ENCODE data around the gene RER1.

Gene RER1, protein sequence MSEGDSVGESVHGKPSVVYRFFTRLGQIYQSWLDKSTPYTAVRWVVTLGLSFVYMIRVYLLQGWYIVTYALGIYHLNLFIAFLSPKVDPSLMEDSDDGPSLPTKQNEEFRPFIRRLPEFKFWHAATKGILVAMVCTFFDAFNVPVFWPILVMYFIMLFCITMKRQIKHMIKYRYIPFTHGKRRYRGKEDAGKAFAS

DNA sequence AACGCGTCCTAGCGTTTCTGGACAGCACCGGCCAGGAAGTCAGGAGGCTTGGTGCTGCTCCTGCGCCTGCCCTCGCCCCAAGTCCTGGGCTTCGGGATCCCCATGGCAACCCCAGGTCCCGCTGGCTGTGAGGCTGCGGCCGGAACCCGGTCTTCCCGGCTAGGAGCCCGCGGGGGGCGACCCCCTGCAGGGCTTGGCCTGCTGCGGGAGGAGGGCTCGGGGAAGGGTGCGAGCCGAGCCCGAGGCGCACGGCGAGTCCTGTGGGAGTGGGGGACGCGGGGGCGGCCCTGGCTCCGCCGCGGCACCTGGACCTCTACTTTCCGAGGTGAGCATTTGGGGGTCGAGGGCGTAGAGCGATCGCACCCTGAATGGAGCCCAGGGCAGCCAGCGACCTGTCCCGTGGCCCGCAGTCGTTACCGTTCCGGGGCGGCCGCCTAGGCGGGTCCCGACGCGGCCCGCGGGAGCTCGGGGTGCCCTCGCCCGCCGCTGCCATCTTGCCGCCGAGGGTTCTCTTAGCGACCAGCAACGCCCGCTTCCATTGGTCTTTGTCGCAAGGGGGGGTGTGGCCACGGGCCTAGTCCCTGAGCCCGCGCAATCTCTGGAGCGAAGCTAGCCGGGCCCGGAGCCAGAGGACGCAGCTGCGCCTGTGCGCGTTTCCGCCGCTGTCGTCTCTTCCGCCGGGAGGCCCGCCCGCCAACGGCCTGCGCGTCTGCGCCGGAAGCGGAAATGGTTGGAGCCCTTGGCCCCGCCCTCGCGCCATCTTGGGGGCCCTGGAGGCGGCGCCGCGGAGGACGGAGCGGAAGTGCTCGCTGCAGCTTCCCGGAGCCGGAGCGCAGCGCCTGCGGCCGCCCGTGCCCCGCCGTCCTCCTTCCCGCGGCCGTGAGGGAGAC, at the start of gene RER1, which contains the start of gene MORN1:
Gene RER1, plus strand, starts transcription at position 801 of the 890 bp plus-strand sequence. CDS start 3,950 bp downstream, outside the sequence.
Gene MORN1, minus strand, starts transcription at position 514 of the 890 bp plus-strand sequence. Its CDS starts 21 bp downstream, at position 493.
- peak; percentile 98 for DNase-seq

GRCh38 chr1:2342384-2343022, 49.1 kb upstream of the RER1 start:
- DNase-seq, result no peak

DNA sequence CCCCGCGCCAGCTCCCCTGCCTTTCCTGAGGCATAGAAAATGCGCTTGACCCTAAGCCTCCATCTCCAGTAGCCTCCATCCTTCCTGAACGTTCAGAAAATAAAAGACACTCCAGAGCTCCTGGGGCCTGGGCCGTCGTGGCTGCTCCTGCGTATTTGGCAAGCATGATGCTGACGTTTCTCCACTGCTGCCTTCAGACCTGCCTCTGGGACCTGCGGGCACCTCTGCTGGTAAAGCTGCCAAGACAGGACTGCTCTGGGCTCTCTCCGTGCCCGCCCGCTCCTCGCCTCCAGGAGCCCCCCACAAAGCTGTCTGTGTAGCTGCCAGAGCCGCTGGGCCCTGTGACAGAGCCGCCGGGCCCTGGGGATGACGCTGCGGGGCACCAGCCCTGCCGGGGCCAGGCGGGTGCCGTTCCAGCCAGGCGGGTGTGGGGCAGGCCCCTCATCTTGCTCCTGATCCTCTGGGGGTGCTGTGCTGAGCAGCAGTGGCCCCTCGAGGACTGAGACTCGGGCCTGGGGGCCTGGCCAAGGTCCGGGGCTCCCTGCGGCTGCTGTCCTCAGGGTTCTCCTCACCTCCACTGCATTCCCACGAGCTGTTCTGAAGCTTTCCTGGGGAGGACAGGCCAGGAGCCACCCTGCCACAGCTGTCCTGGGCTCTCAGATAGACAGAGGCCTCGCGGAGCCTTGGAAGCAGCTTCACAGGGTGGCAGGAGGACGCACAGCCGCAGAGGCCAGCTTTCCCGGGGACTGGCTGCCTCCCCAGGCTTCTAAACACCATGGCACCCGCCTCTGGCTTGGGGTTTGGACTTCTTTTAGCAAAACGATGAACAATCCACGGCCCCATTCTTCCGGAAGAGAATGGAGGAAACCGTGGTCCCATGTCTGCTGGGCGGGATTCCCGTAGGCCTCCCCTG, 48.4 kb upstream of the RER1 start:
- DNase-seq, result no peak

- no peak for DNase-seq
Measured at GRCh38 chr1:2344121-2344681, 47.4 kb upstream of the RER1 start.

GRCh38 chr1:2344744-2345296, 46.8 kb upstream of the RER1 start:
- DNase-seq, result no peak

DNA sequence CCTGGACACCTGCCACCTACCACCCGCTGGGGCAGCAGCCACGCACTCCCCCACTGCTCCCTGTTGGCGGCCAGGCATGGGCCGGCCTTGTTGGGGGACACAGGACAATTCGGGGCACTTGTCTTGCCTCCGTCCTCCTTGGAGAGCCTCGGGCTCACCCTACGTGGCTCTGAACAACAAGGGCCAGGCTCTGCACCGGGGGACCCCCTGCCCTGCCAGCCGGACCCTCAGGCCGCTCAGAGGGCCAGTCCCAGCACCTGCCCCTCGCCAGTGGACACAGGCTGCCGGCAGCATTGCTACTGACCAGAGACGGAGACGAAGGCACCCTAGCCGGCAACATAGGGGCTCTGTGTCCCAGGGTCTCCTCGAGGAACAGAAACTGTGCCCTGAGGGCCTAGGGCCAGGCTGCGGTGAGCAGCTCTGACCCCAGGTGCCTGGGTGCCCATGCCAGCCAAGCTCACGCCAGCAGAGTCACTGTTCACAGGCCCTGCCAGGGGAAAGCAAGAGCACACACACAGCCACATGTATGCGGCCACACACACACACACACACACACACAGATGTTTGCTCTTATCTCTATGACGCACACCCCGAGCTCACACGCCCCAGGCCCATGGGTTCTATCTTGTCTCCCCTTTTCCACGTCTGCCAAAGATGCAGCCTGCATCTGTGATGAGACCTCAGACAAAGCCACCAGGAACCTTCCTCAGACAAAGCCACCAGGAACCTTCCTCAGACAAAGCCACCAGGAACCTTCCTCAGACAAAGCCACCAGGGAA, 46.2 kb upstream of the RER1 start:
- no peak for DNase-seq

GRCh38 chr1:2346691-2347408, 44.8 kb upstream of the RER1 start:
- no peak for DNase-seq

GRCh38 chr1:2347409-2347785, 44.2 kb upstream of the RER1 start:
- DNase-seq, result no peak

DNA sequence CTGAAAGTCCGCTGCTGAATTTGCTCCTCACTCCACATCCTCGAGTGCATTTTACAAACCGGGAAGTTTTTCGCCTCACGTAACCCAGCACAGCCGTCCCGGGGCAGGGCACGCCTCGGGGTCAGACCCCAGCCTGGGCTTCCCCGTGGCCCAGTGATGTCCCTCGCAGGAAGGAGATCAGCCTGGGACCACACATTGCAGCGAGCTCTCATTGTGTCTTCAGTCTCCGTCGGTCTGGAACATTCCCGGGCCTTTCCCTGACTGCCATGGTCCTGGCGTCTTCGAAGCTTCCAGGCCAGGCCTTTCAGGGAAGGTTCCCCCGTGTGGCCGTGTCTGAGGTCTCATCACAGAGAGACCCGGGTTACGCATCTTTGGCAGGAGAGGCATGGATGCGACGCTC, 43.7 kb upstream of the RER1 start:
- DNase-seq, result no peak

DNA sequence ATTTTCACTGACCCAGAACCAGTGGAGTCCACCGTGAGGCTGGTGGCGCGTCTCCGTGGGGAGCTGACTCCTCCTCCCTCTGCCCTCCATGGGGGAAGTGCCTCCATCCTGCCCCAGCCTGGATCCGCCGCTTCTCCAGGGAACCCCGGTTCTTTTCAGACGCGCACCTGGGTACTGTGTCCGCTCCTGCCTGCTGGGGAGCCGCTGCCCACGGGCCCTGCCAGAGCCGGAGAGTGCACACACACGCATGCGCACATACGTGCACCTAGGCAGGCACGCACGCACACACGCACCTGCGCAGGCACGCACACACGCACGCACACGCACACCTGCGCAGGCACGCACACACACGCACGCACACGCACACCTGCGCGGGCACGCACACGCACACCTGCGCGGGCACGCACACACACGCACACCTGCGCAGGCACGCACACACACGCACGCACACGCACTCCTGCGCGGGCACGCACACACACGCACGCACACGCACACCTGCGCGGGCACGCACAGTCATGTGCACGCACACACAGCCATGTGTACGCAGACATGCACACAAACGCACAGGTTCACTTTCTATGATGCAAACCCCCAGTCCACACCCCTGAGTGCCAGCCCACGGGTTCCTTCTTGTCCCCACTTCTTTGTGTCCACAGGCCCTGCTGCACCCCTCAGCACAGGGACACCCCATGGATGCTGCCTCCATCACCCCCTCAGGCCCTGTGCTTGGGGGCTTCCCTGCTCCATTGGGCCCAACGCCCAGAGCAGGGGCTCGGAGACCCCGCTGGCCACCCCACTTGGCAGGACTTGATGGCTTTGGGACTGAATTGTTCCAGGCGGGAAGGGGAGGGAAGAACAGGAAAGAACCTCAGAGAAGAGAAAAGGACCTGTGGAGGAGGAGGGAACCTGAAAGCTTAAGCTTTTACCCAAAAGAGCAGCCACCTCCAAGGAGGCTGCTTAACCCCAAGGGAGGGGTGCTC, 43.0 kb upstream of the RER1 start:
- DNase-seq, result no peak

- no peak for DNase-seq
Measured at GRCh38 chr1:2349806-2350205, 41.8 kb upstream of the RER1 start.

DNA sequence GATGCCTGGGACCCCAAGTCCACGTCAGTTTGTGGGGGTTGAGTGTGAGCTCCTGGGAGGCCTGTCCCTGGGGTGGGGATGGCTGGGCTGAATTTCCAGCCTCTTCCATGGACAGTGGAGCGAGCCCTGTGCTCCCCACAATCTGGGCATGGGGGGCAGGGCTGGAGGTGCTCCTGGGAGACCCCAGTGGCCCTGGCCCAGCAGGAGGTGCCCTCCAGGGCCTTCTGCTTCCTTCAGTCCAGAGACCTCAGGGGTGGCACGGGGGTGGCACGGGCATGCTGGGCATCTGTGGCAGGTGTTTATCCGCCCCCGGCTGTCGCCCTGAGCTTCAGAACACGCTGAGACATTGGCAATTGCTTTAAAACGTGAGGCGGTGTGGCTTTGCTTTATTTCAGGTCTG, 41.1 kb upstream of the RER1 start:
- no peak for DNase-seq

DNA sequence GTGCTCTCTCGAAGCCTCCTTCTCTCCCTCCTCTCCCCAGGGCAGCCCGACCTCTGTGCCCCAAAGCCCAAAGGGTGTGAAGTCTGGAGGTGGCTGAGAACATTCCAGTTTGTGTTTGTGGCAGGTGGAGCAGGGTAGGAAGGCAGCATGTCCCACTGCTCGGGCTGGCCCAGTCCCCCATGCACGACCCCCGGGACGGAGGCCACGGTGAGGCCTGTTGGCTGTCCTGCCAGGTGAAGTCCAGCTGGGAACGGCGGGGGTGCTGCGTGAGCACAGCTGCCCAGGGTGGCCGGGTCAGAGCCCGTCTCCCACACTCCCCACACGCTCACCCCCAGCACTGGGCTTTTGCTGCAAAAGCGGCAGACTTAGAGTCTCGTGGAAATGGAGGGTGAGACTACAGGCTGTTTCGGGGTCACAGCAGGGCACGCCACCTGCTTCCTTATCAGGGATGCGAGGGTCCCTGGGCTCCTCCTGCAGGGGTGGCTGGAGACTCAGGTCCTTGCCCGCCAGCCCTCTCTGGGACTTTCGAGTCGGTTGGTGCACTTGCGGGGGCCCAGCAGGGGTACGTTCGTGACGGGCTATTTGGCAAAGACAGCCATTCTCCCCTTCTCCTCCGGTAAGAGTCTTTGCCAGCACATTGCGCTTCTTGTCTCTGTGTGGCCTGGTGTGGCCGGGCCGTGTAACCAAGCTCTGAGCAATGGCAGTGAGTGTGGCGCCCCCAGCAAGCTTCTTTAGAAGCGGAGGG, 40.6 kb upstream of the RER1 start:
- no peak for DNase-seq

GRCh38 chr1:2351723-2352122, 39.9 kb upstream of the RER1 start:
- DNase-seq, result no peak

- DNase-seq, result no peak
Measured at GRCh38 chr1:2352341-2352896, 39.2 kb upstream of the RER1 start.

DNA sequence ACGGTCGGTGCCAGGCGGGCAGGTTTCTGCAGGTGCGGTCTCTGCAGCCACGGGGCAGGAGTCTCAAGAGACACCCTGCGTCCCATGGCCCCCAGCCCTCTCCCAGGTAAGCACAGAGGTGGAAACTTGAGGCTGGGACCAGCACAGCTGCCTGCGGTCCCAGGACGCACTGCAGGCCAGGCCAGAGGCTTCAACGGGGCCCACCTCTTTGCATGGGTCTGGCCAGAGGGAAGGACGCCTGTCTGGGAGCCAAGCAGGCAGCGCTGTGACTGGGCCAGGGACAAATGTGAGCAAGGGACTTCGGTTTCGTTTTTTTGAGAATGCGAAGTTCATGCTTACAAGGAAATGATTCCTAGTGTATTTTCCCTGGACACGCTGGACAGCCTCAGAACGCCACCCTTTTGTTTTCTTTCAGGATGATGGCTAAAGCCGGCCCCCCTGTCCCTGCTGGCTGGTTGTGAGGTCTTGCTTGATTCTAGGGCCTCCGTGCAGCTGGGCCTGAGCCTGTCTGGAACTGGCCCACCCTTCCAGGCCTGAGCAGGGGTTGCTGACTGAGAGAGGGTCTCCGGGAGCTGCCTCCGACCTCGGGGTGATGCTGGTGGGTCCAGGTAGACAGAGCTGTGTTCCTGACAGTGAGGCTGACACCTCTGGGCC, 38.6 kb upstream of the RER1 start:
- no peak for DNase-seq

Measured in CD4-positive, alpha-beta T cell treated with Interleukin-4 for 4 hours (primary cell).